MCF 10A (cell line): Measurements from ENCODE around the gene ADARB2. TPM values are rescaled to one million over a fixed set of nuclear protein-coding genes. Genes with fewer than 3 reads are reported as not detected.

Experiments used
- BruUV-seq: library from RNA; stranded (reverse); fragments of 400-500 nt; replicated peaks from 2 replicates; lab custom pipeline; 2021; lab: Mats Ljungman, UMichigan
- CTCF ChIA-PET: fragments of 300-600 bp; sonication (Branson Sonifier 250); formaldehyde crosslinking; extraction: SDS; loops from one replicate; lab custom pipeline; 2021; ENCODE audit warnings: antibody characterized with exemption, inconsistent platforms; lab: Yijun Ruan, JAX
- POLR2A ChIA-PET: fragments of 300-600, 350-650 bp; sonication (Branson Sonifier 250); formaldehyde crosslinking; extraction: SDS; loops from one replicate; lab custom pipeline; 2020; ENCODE audit warnings: antibody characterized with exemption, inconsistent platforms; lab: Yijun Ruan, JAX
- DNase-seq: peaks from one replicate; pipeline ENCODE4 v3.0.0-alpha.2; 2018; ENCODE audit not compliant: unreplicated experiment
- H3K27ac Mint-ChIP-seq: one replicate; pipeline ENCODE4 v1.8.0; 2022; ENCODE audit warnings: mild to moderate bottlenecking, low read depth, mixed read lengths; ENCODE audit not compliant: unreplicated experiment
- H3K27me3 Mint-ChIP-seq: one replicate; pipeline ENCODE4 v1.8.0; 2022; ENCODE audit warnings: mixed read lengths; ENCODE audit not compliant: insufficient read depth, unreplicated experiment
- H3K36me3 Mint-ChIP-seq: one replicate; pipeline ENCODE4 v1.8.0; 2022; ENCODE audit warnings: mild to moderate bottlenecking, moderate library complexity, mixed read lengths; ENCODE audit not compliant: insufficient read depth, unreplicated experiment
- H3K4me1 Mint-ChIP-seq: one replicate; pipeline ENCODE4 v1.8.0; 2022; ENCODE audit warnings: mixed read lengths; ENCODE audit not compliant: insufficient read depth, unreplicated experiment
- H3K4me3 Mint-ChIP-seq: one replicate; pipeline ENCODE4 v1.8.0; 2022; ENCODE audit warnings: mild to moderate bottlenecking, moderate library complexity, mixed read lengths; ENCODE audit not compliant: unreplicated experiment
- H3K9me3 Mint-ChIP-seq: one replicate; pipeline ENCODE4 v1.8.0; 2022; ENCODE audit warnings: mixed read lengths; ENCODE audit not compliant: unreplicated experiment
- CTCF ChIP-seq: fragments of 200-600 bp; IDR thresholded peaks from one replicate; pipeline ENCODE4 v1.8.0; 2022; ENCODE audit warnings: antibody characterized with exemption, mild to moderate bottlenecking; ENCODE audit not compliant: unreplicated experiment
- intact Hi-C: fragments of 100-400 bp; cut with micrococcal nuclease; formaldehyde crosslinking; loops from 2 replicates; pipeline ENCODE4 v1.14.1; 2022
- total RNA-seq: library from RNA; stranded (reverse); gene quantifications from 2 replicates; pipeline ENCODE4 v1.2.3, GENCODE V29; 2022

ADARB2 gene
- total RNA-seq, 1 experiment from 2014 or later = 0.96 TPM

- no peak for TF ChIP-seq CTCF
- CTCF ChIA-PET = no interaction called here
- Mint-ChIP-seq H3K36me3 (no peaks in the 10 kb centered on the region), H3K4me1 (no peaks in the 10 kb centered on the region), H3K4me3 (no peak overlapping the region), H3K27ac (no peak overlapping the region), H3K9me3 (peaks cover 5% of the 10 kb centered on the region), H3K27me3 (peaks cover 74% of the 10 kb centered on the region)
- POLR2A ChIA-PET = no interaction called here
- no peak for DNase-seq
- no TSS peak for BruUV-seq
- intact Hi-C loops = no loop called here
Observed at GRCh38 chr10:1381339-1381738, 356.0 kb downstream of the ADARB2 start.

- no peak overlapping the region for H3K27ac Mint-ChIP-seq
- ChIA-PET CTCF (interaction anchor here (0.6 kb wide), 1 partner anchor 14 kb away, joined by 3 read pairs; no protein-coding TSS in a partner anchor), POLR2A (no interaction called here)
- TF ChIP-seq CTCF = no peak
- H3K4me3 Mint-ChIP-seq = no peak overlapping the region
- no TSS peak for BruUV-seq
- H3K36me3 Mint-ChIP-seq = no peaks in the 10 kb centered on the region
- DNase-seq = no peak
- H3K27me3 Mint-ChIP-seq = peaks cover 71% of the 10 kb centered on the region
- H3K4me1 Mint-ChIP-seq = no peaks in the 10 kb centered on the region
- intact Hi-C loops = no loop called here
- H3K9me3 Mint-ChIP-seq = no peaks in the 10 kb centered on the region
Observed at GRCh38 chr10:1380088-1380671, 357.1 kb downstream of the ADARB2 start.

GRCh38 chr10:1379601-1380000, 357.7 kb downstream of the ADARB2 start:
- no peak for TF ChIP-seq CTCF
- Mint-ChIP-seq H3K36me3 (no peaks in the 10 kb centered on the region), H3K9me3 (no peaks in the 10 kb centered on the region), H3K4me1 (no peaks in the 10 kb centered on the region), H3K4me3 (no peak overlapping the region), H3K27me3 (peaks cover 65% of the 10 kb centered on the region), H3K27ac (no peak overlapping the region)
- intact Hi-C loops = no loop called here
- no peak for DNase-seq
- BruUV-seq = no TSS peak
- POLR2A ChIA-PET = no interaction called here
- CTCF ChIA-PET = interaction anchor here (0.6 kb wide), 1 partner anchor 14 kb away, joined by 3 read pairs; no protein-coding TSS in a partner anchor

- CTCF ChIA-PET = no interaction called here
- Mint-ChIP-seq H3K9me3 (no peaks in the 10 kb centered on the region), H3K4me3 (no peak overlapping the region), H3K36me3 (no peaks in the 10 kb centered on the region), H3K4me1 (no peaks in the 10 kb centered on the region), H3K27me3 (peaks cover 53% of the 10 kb centered on the region), H3K27ac (no peak overlapping the region)
- TF ChIP-seq CTCF = no peak
- intact Hi-C loops = no loop called here
- POLR2A ChIA-PET = no interaction called here
- no TSS peak for BruUV-seq
- no peak for DNase-seq
Observed at GRCh38 chr10:1378473-1378872, 358.9 kb downstream of the ADARB2 start.
